Activated T-cell treated with anti-CD3 and anti-CD28 coated beads, Interleukin-2, amount 50 U/mL, for 72 hours (primary cell): ENCODE results near the gene ACD. TPM values are rescaled to one million over a fixed set of nuclear protein-coding genes. Genes with fewer than 3 reads are reported as not detected.

Source experiments
- ATAC-seq, 2 donors: fragments of 150-1000 bp; cut with Tn5 transposase; replicated peaks in 1 of 2; 2 replicates each; pipeline ENCODE4 v1.10.0; 2021; ENCODE audit warnings: moderate library complexity in 2 of 2, mild to moderate bottlenecking in 1 of 2
- DNase-seq, 2 donors: peaks; one replicate each; pipeline ENCODE4 v3.0.0; 2021 to 2022; ENCODE audit warnings: mixed read lengths in 1 of 2
- H3K27ac Mint-ChIP-seq: one replicate; pipeline ENCODE4 v1.8.0; 2022; ENCODE audit warnings: mild to moderate bottlenecking, moderate library complexity, mixed read lengths
- H3K27me3 Mint-ChIP-seq: one replicate; pipeline ENCODE4 v1.8.0; 2022; ENCODE audit warnings: low read depth, mixed read lengths
- H3K36me3 Mint-ChIP-seq, 2 donors: one replicate each; pipeline ENCODE4 v1.8.0; 2022; ENCODE audit warnings: mixed read lengths in 2 of 2, mild to moderate bottlenecking in 1 of 2; ENCODE audit not compliant: insufficient read depth in 2 of 2
- H3K4me1 Mint-ChIP-seq: one replicate; pipeline ENCODE4 v1.8.0; 2022; ENCODE audit warnings: low read depth, mixed read lengths
- H3K4me3 Mint-ChIP-seq, 2 donors: one replicate each; pipeline ENCODE4 v1.8.0; 2022; ENCODE audit warnings: mild to moderate bottlenecking in 2 of 2, mixed read lengths in 2 of 2, moderate library complexity in 2 of 2
- H3K9me3 Mint-ChIP-seq, 2 donors: one replicate each; pipeline ENCODE4 v1.8.0; 2022; ENCODE audit warnings: mixed read lengths in 2 of 2
- total RNA-seq, 2 donors: library from RNA; stranded (reverse); gene quantifications; one replicate each; pipeline ENCODE4 v1.2.3, GENCODE V29; 2022

ACD gene
- total RNA-seq, 2 donors from 2014 or later, result 53.6 to 73.0 TPM

GRCh38 chr16:67655363-67655762 is 4.7 kb downstream of the ACD start:
- Mint-ChIP-seq H3K9me3 (no peaks in the 10 kb centered on the region), H3K4me3 (no peak overlapping the region), H3K4me1 (peaks cover 16% of the 10 kb centered on the region), H3K36me3 (peaks cover 11 to 13% of the 10 kb centered on the region in 2 donors), H3K27me3 (no peaks in the 10 kb centered on the region), H3K27ac (peak overlapping the region; percentile 77)
- DNase-seq (no peak), ATAC-seq (no peak)

- H3K36me3 Mint-ChIP-seq, result peaks cover 7 to 16% of the 10 kb centered on the region in 2 donors
- no peak overlapping the region for H3K4me3 Mint-ChIP-seq
- H3K27me3 Mint-ChIP-seq, result no peaks in the 10 kb centered on the region
- peaks cover 21% of the 10 kb centered on the region for H3K4me1 Mint-ChIP-seq
- no peak overlapping the region for H3K27ac Mint-ChIP-seq
- H3K9me3 Mint-ChIP-seq, result no peaks in the 10 kb centered on the region
- DNase-seq, result no peak
- no peak for ATAC-seq
Observed at GRCh38 chr16:67654403-67654911, 5.6 kb downstream of the ACD start.

GRCh38 chr16:67653789-67654402 is 6.2 kb downstream of the ACD start:
- no peak overlapping the region for H3K4me3 Mint-ChIP-seq
- H3K27ac Mint-ChIP-seq, result no peak overlapping the region
- H3K9me3 Mint-ChIP-seq, result no peaks in the 10 kb centered on the region
- ATAC-seq (no peak), DNase-seq (no peak)
- peaks cover 16% of the 10 kb centered on the region for H3K4me1 Mint-ChIP-seq
- peaks cover 6 to 16% of the 10 kb centered on the region in 2 donors for H3K36me3 Mint-ChIP-seq
- no peaks in the 10 kb centered on the region for H3K27me3 Mint-ChIP-seq

- DNase-seq (no peak), ATAC-seq (no peak)
- no peaks in the 10 kb centered on the region for H3K9me3 Mint-ChIP-seq
- H3K36me3 Mint-ChIP-seq, result peaks cover 5 to 17% of the 10 kb centered on the region in 2 donors
- H3K27ac Mint-ChIP-seq, result no peak overlapping the region
- H3K4me1 Mint-ChIP-seq, result peaks cover 11% of the 10 kb centered on the region
- H3K4me3 Mint-ChIP-seq, result no peak overlapping the region
- H3K27me3 Mint-ChIP-seq, result no peaks in the 10 kb centered on the region
Observed at GRCh38 chr16:67653128-67653788, 6.8 kb downstream of the ACD start.

GRCh38 chr16:67652578-67653127 is 7.4 kb downstream of the ACD start:
- Mint-ChIP-seq H3K4me3 (no peak overlapping the region), H3K27ac (no peak overlapping the region), H3K36me3 (peaks cover 5 to 17% of the 10 kb centered on the region in 2 donors), H3K4me1 (peaks cover 11% of the 10 kb centered on the region), H3K27me3 (no peaks in the 10 kb centered on the region), H3K9me3 (no peaks in the 10 kb centered on the region)
- ATAC-seq, result no peak
- DNase-seq, result no peak

GRCh38 chr16:67651847-67652246 is 8.2 kb downstream of the ACD start:
- Mint-ChIP-seq H3K9me3 (no peaks in the 10 kb centered on the region), H3K4me1 (peaks cover 15% of the 10 kb centered on the region), H3K4me3 (no peak overlapping the region), H3K27ac (no peak overlapping the region), H3K27me3 (no peaks in the 10 kb centered on the region), H3K36me3 (peaks cover 5 to 17% of the 10 kb centered on the region in 2 donors)
- ATAC-seq (no peak), DNase-seq (no peak)

- Mint-ChIP-seq H3K4me3 (no peak overlapping the region), H3K27me3 (no peaks in the 10 kb centered on the region), H3K36me3 (peaks cover 5 to 17% of the 10 kb centered on the region in 2 donors), H3K4me1 (peaks cover 20% of the 10 kb centered on the region), H3K9me3 (no peaks in the 10 kb centered on the region), H3K27ac (no peak overlapping the region)
- DNase-seq (no peak), ATAC-seq (no peak)
Observed at GRCh38 chr16:67651039-67651438, 9.0 kb downstream of the ACD start.

- Mint-ChIP-seq H3K36me3 (peaks cover 1 to 12% of the 10 kb centered on the region in 2 donors), H3K4me3 (no peak overlapping the region), H3K27ac (no peak overlapping the region), H3K4me1 (peaks cover 20% of the 10 kb centered on the region), H3K27me3 (no peaks in the 10 kb centered on the region), H3K9me3 (no peaks in the 10 kb centered on the region)
- no peak for ATAC-seq
- DNase-seq, result no peak
Observed at GRCh38 chr16:67650023-67650422, 10.0 kb downstream of the ACD start.

- Mint-ChIP-seq H3K27ac (no peak overlapping the region), H3K36me3 (peaks cover 1 to 12% of the 10 kb centered on the region in 2 donors), H3K9me3 (no peaks in the 10 kb centered on the region)
Observed at GRCh38 chr16:67649494-67649931, 10.5 kb downstream of the ACD start.

GRCh38 chr16:67648764-67649407 is 11.2 kb downstream of the ACD start:
- Mint-ChIP-seq H3K27me3 (no peaks in the 10 kb centered on the region), H3K36me3 (peaks cover 1 to 12% of the 10 kb centered on the region in 2 donors), H3K27ac (no peak overlapping the region), H3K4me3 (no peak overlapping the region), H3K9me3 (no peaks in the 10 kb centered on the region), H3K4me1 (peaks cover 26% of the 10 kb centered on the region)
- DNase-seq, result no peak
- ATAC-seq, result no peak

More at GRCh38 chr16:67649494-67649931, 10.5 kb downstream of the ACD start:
- Mint-ChIP-seq H3K4me3 (no peak overlapping the region), H3K4me1 (peaks cover 22% of the 10 kb centered on the region), H3K27me3 (no peaks in the 10 kb centered on the region)
- ATAC-seq, result no peak
- no peak for DNase-seq

GRCh38 chr16:67648088-67648763 is 11.8 kb downstream of the ACD start:
- H3K27ac Mint-ChIP-seq, result no peak overlapping the region
- ATAC-seq, result no peak
- peaks cover 26% of the 10 kb centered on the region for H3K4me1 Mint-ChIP-seq

GRCh38 chr16:67647681-67648080 is 12.4 kb downstream of the ACD start:
- Mint-ChIP-seq H3K36me3 (peaks cover 1 to 12% of the 10 kb centered on the region in 2 donors), H3K27ac (no peak overlapping the region), H3K4me1 (peaks cover 26% of the 10 kb centered on the region)

More at GRCh38 chr16:67648088-67648763, 11.8 kb downstream of the ACD start:
- no peak for DNase-seq
- H3K4me3 Mint-ChIP-seq, result no peak overlapping the region
- H3K36me3 Mint-ChIP-seq, result peaks cover 1 to 12% of the 10 kb centered on the region in 2 donors
- no peaks in the 10 kb centered on the region for H3K9me3 Mint-ChIP-seq
- no peaks in the 10 kb centered on the region for H3K27me3 Mint-ChIP-seq

More at GRCh38 chr16:67647681-67648080, 12.4 kb downstream of the ACD start:
- DNase-seq, result no peak
- Mint-ChIP-seq H3K27me3 (no peaks in the 10 kb centered on the region), H3K4me3 (no peak overlapping the region), H3K9me3 (no peaks in the 10 kb centered on the region)
- ATAC-seq, result no peak
